NOMO-1 treated with DMSO at 0.1 percent for 48 hours (cell line): Measurements from ENCODE around the gene ACSM3.
"Not testable (repeated sequence)": the region's sequence is repeated elsewhere in the genome, so short reads cannot be mapped to it uniquely, and the experiment has no call there.

ENCODE experiments used
- DNase-seq: peaks from one replicate; lab custom pipeline; 2025; ENCODE audit not compliant: unreplicated experiment; lab: John Stamatoyannopoulos, UW

Gene ACSM3

GRCh38 chr16:20755238-20755637 lies 8.6 kb upstream of the ACSM3 start:
- no peak for DNase-seq

DNA sequence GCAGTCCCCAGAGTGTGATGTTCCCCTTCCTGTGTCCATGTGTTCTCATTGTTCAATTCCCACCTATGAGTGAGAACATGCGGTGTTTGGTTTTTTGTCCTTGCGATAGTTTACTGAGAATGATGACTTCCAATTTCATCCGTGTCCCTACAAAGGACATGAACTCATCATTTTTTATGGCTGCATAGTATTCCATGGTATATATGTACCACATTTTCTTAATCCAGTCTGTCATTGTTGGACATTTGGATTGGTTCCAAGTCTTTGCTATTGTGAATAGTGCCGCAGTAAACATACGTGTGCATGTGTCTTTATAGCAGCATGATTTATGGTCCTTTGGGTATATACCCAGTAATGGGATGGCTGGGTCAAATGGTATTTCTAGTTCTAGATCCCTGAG lies 8.0 kb upstream of the ACSM3 start:
- not testable (repeated sequence) for DNase-seq

- no peak for DNase-seq
Measured at GRCh38 chr16:20760346-20760745, 3.5 kb upstream of the ACSM3 start.

- no peak for DNase-seq
Measured at GRCh38 chr16:20761175-20761574, 2.6 kb upstream of the ACSM3 start.

- no peak for DNase-seq
Measured at GRCh38 chr16:20762404-20763123, 1.2 kb upstream of the ACSM3 start.

DNA sequence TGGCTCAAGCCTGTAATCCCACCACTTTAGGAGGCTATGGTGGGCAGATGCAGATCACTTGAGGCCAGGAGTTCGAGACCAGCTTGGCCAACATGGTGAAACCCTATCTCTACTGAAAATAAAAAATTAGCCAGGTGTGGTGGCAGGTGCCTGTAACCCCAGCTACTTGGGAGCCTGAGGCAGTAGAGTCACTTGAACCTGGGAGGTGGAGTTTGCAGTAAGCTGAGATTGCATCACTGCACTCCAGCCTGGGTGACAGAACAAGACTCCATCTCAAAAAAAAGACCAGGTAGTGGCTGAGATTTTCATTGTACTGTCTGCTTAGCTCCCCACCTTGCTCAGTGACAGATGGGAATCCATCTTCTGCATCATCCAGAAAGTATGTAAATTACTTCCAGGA lies 634 bp downstream of the ACSM3 start:
- not testable (repeated sequence) for DNase-seq

DNA sequence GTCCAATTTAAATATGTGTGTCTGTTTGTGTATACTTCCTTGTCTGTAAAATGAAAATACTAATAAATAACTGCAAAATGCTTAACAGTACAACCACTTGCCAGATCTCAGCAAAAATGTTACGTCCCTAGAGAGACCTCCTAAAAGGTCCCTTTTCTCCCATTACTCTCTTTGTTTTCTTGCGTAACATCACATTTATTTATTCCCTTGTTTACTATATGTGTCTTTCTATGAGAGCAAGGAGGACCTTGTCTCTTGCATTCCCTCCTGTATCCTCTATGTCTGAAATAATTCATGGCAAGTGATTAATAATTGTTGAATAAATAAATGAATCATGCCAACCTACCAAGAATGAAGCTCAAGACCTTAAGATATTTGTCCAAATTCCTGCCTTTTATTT lies 1.9 kb downstream of the ACSM3 start:
- no peak for DNase-seq

GRCh38 chr16:20766294-20766693 lies 2.5 kb downstream of the ACSM3 start:
- DNase-seq = no peak

GRCh38 chr16:20767577-20767976 lies 3.8 kb downstream of the ACSM3 start:
- no peak for DNase-seq

DNA sequence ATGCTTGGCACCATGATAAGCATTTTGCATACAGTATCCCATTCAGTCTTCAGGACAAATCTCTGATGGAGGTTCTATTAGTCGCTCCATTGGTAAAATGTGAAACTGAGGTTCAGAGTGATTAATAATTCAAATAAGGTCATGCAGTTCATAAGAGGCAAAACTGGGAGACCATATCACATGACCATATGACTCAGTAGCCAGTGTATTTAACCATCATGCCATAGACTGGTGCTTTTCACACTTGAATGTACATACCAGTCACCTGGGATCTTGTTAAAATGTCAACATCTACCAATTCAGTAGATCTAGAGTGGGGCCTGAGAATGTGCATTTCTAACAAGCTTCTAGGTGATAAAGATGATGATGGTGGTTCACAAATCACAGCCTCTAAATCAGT lies 4.3 kb downstream of the ACSM3 start:
- no peak for DNase-seq

GRCh38 chr16:20768818-20769217 lies 5.0 kb downstream of the ACSM3 start:
- DNase-seq = no peak

- DNase-seq = no peak
Measured at GRCh38 chr16:20773679-20774078, 9.9 kb downstream of the ACSM3 start.

DNA sequence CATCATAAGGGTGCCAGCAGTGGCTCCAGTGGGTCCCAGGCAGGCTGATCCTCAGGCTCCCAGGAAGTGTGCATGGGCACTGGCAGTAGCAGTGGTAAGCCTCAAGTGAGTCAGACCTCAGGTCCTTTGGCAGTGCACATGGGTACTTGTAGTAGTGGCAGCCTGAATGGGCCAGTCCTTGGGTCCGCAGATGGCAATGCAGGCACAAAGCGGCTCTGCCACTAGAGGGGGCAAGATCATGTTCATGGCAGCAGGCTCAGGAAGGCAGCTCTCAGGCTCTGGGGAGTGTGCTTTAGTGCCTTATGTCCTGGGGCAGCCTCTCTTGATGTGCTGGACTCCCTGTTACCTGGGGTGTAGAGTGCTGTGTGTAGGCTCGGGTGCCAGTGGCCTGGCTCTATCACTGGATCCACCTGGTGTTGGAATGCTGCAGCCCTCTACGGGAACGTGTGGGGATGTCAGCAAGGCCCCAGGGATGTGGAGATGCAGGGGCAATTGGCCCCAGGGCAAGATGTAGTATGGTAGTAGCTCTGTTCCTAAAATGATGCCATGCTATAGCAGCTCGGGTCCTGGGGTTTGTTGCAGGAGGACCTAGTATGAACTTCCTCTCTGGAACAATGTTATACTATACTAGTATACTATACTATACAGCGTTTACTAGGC lies 11.0 kb downstream of the ACSM3 start:
- DNase-seq = peak; percentile 11

DNA sequence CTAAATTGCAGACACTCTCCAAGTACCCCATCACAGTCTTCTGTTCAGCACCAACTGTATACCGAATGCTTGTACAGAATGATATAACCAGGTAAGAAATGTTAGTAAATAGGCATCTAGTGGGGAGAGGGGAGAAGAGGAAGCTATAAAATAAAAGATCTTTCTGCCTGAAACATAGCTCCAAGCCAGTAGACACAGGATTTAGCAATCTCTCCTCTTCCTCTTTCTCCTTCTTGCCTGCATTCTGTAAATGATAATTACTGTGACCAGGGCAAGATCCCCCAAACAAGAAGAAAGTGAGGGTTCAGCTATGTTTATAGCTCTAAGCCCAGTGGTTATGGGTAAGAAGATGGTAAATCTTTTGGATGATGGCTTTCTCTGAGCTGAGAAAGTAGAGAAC lies 17.9 kb downstream of the ACSM3 start:
- peak; percentile 90 for DNase-seq

DNA sequence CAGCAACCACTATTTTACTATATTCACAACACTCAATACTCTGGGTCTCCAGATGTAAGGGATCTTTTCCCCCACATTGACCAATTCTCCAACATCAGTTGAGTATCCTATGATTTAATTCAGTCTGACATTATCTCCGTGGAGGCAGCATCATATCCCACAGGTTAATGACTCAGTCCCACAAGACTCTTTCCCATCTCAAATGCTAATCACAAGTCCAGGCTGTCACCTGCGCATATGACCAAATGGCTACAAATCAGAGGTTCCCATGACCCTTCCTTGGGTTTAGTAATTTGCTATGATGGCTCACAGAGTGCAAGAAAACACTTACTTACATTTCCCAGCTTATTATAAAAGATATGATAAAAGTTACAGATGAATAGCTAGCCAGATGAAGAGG lies 18.7 kb downstream of the ACSM3 start:
- DNase-seq = no peak

DNA sequence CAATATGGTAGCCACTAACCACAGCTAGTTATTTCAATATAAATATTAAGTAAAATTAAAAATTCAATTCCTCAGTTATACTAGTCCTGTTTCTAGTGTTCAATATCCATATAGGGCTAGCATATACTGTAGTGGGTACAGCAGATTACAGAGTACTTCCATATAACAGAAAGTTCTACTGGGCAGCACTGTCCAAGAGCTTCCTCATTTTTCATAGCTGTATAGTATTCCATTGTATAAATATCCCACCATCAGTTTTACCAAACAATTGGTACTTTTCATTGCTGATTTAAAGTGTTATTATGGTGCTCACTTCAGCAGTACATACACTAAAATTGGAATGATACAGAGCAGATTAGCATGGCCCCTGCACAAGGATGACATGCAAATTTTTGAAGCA lies 20.4 kb downstream of the ACSM3 start:
- DNase-seq = no peak

- DNase-seq = no peak
Measured at GRCh38 chr16:20789130-20789529, 25.3 kb downstream of the ACSM3 start.

DNA sequence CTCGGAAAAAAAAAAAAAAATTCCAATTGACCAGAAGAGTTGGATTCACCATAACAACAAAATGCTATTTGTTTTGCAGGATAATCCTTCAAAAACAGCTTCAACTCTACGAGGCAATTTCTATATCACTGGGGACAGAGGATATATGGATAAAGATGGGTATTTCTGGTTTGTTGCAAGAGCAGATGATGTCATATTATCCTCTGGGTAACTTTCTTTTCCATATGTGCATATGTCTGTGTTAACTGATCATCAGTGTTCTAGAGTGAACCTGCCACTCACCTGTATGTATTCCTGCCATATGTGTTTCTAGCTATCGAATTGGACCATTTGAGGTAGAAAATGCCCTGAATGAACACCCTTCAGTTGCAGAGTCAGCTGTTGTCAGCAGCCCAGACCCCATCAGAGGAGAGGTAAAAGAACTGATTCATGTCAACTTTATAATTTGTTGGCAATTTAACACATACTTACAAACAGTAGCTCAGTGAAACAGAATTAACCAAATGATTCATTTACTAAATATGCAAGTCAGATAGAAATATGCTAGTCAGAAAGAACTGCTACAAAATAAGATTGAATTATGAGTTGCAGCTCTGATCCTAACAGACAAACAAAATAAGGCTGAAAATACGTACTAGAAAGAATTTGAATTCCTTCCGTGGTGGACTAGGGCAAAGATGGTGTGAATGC lies 28.3 kb downstream of the ACSM3 start:
- no peak for DNase-seq

- DNase-seq = no peak
Measured at GRCh38 chr16:20798364-20798763, 34.5 kb downstream of the ACSM3 start.

DNA sequence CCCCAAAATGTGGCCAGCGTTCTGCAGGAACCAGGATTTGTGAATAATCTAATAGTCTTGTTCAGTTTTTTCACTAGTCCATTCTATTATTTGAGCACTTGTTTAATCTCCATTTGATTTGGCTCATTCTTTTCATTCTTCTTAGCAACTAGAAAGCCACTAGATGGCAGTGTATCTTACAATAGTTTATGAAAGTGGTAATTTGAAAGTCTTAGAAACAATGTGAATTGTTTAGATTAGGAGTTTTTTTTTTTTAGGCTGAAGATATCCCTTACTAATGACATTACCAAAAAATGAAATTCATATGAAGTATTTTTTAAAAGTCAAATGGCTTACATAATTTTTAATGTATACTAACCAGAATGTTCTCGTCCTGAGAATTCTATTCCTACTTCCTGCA lies 35.8 kb downstream of the ACSM3 start:
- peak; percentile 38 for DNase-seq

DNA sequence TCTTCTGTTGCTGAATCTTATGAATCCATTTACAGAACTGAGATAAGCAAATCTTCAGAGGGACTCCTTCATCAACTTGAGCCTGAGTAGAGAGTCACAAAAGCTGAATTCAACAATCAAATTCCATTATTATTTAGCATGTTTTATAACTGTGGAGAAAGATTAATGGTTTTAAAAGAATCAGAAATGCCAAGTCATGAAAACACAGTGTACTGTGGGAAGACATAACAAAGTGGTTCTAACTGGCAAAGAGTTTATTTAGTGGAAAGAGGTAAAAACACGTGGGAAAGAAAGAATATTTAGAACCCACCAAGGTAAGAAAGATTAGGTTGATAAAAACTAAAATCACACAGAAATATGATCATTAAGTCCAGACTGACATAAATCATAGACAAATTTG lies 37.5 kb downstream of the ACSM3 start:
- no peak for DNase-seq

- no peak for DNase-seq
Measured at GRCh38 chr16:20803192-20803560, 39.4 kb downstream of the ACSM3 start.
